H1 (cell line): Measurements from ENCODE around the gene MKNK2. TPM values are rescaled to one million over a fixed set of nuclear protein-coding genes. Genes with fewer than 3 reads are reported as not detected.

ENCODE experiments used
- CHD7 ChIP-seq: fragments of 300-600 bp; sonication (generic); IDR thresholded peaks from 2 replicates; pipeline ENCODE4 v1.7.1; 2012; ENCODE audit warnings: low read length, moderate library complexity, mild to moderate bottlenecking, inconsistent platforms; ENCODE audit not compliant: insufficient replicate concordance
- RNF2 ChIP-seq: fragments of 200-900, 300-1000 bp; sonication (generic); IDR thresholded peaks from 2 replicates; pipeline ENCODE4 v1.7.1; 2016; ENCODE audit warnings: borderline replicate concordance, low read depth, mild to moderate bottlenecking, antibody characterized with exemption, low read length; ENCODE audit not compliant: poor library complexity, severe bottlenecking; ENCODE audit errors: missing control alignments
- RXRA ChIP-seq: IDR thresholded peaks from 2 replicates; pipeline ENCODE4 v1.6.1; 2011; ENCODE audit warnings: low read depth, mild to moderate bottlenecking, low read length, moderate library complexity; ENCODE audit not compliant: insufficient read depth
- YY1 ChIP-seq: IDR thresholded peaks from 2 replicates; pipeline ENCODE4 v1.6.1; 2011; ENCODE audit warnings: low read depth, mild to moderate bottlenecking, low read length
- polyA plus RNA-seq, 7 experiments: library from polyadenylated mRNA; depleted of rRNA in 3 of 7; stranded (reverse) in 5 of 7; unstranded in 2 of 7; fragments of >200 nt in 5 of 7; fragments of 200-250 nt in 2 of 7; gene quantifications; 1 replicate in 5 of 7; 2 replicates in 1 of 7; 4 replicates in 1 of 7; pipeline versions ENCODE4 v1.2.1 to v1.2.3, GENCODE V29; 2011 to 2013; ENCODE audit warnings: missing spikeins in 2 of 7, mixed read lengths in 2 of 7
- total RNA-seq: library from RNA; stranded (reverse); fragmentation: NEBNext Ultra II Directional; extraction: Animal tissue kit (Norgen Biotek cat#: 25700); gene quantifications from 2 replicates; pipeline ENCODE4 v1.2.1, GENCODE V29; 2021
- TF ChIP-seq, protein P1 (sequence below): IDR thresholded peaks from 2 replicates; pipeline ENCODE4 v1.6.1; 2011; ENCODE audit warnings: low read length, improper control_type of control experiment

MKNK2 gene
- total and polyA plus RNA-seq, 2 of the 8 experiments (the other 6 are each of a cell fraction or from before 2014, with no cell fraction given), result 163 to 166 TPM

DNA sequence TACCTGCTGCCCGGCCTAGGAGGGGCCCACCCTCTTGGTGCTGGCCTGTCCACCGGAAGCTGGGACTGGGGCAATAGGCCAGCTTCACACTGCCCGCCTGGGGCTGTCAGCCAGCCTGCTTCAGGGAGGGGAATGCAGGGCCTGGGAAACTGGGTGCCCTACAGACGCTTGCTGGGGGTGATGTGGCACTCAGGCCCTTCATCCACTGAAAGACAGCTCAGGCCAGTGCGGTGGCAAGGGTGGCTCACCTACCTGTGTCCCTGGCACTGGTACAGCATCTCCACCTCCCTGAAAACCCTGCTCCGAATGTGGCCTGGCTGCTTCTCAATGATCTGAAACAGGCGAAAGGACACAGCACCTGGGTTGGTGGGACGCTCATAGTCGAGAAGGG, 7.8 kb downstream of the MKNK2 start (continued):
- TF ChIP-seq CHD7 (no peak), RNF2 (no peak), YY1 (no peak), RXRA (no peak)
- TF ChIP-seq, protein P1, sequence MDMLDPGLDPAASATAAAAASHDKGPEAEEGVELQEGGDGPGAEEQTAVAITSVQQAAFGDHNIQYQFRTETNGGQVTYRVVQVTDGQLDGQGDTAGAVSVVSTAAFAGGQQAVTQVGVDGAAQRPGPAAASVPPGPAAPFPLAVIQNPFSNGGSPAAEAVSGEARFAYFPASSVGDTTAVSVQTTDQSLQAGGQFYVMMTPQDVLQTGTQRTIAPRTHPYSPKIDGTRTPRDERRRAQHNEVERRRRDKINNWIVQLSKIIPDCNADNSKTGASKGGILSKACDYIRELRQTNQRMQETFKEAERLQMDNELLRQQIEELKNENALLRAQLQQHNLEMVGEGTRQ, result no peak
- TF ChIP-seq, all 59 proteins: peak for 0
